SKM-1 (cell line): ENCODE data around the gene CCDC180.
"Not testable (repeated sequence)": the region's sequence is repeated elsewhere in the genome, so short reads cannot be mapped to it uniquely, and the experiment has no call there.

Source experiments
- DNase-seq: peaks from one replicate; lab custom pipeline; 2025; ENCODE audit not compliant: unreplicated experiment; lab: John Stamatoyannopoulos, UW

CCDC180 gene

DNA sequence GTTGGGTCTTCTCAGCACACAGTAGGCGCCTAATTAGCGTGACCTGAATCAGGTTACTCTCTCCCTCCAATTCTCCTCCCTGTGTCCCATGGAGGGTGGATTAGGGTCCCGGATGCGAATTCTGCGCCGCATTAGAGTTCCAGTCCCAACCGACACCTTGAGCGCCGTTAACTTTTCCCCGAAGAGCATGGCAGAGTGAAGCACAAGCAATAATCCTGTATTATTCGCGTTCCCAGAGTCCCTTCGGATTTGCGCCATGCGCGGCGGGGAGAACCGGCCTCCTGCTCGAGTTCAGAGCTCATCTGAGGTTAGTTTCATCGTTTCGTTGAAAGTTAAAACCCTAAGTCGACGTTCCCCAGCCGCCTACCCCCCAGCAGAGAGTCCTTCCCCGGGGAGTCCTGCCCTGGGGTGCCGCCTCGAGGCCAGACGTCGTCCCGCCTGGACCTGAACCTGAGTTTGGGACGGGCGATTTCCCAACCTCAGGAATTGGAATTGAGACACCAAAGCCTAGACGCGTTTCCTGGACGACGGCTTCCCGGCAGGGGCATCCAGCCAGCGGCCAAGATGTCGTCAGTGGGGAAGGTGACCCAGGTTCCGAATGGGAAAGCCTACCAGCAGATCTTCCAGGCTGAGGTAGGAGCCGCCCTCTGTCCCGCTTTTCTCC, at the start of gene CCDC180:
TSS of gene CCDC180 (plus strand) at position 160 of the 664 bp plus-strand sequence. CDS start at position 565, 405 bp downstream.
- no peak for DNase-seq

DNA sequence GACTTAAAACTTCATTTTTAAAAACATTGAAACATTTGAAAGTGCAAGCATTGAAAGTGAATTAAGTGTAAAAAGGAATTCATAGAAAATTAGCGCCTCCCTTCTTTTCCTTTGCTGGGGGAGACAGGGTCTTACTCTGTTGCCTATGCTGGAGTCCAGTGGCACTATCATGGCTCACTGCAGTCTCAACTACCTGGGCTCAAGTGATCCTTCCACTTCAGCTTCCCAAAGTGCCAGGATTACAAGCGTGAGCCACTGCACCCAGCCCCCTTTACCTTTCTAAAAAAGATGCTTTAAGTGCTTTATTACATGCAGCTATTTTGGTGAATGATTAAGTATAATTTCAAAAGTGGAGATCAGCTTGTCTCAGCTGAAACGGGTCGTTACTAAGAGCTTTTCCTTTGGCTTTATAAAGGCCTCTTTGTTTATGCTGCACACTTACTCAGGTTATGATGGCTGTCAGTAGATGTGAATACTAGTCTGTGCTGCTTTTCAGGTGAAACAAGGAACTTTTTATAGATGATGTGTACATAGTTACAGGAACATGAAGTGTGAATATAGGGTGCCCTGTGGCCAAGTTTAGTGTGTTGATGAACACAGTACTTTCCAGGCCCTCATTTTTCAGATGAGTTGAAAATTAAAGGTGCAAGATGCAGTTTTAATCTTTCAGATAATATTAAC, 47.5 kb upstream of the CCDC180 start:
- not testable (repeated sequence) for DNase-seq

DNA sequence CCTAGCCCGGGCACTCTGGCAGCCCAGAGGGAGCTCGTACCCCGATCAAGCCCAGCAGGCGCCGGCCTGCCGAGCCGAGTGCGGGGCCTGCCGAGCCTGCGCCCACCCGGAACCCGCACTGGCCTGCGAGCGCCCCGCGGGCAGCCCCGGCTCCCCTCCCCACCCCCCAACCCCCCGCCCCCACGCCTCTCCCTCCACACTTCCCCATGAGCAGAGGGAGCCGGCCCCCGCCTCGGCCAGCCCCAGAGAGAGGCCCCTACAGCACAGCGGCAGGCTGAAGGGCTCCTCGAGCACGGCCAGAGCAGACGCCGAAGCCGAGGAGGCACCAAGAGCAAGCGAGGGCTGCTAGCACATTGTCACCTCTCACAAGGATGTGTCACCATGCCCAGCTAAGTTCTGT, 36.2 kb upstream of the CCDC180 start:
- no peak for DNase-seq

DNA sequence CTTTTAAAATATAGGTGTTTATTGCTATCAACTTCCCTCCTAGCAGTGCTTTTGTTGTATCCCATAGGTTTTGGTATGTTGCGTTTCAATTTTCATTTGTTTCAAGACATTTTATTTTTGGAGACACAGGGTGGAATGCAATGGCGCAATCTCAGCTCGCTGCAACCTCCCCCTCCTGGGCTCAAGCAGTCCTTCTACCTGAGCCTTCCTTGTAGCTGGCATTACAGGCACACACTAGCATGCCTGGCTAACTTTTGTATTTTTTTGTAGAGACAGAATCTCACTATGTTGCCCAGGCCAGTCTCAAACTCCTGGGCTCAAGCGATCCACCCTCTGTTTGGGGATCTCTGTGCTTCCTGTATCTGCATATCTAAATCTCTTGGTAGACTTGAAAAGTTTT, 35.4 kb upstream of the CCDC180 start:
- DNase-seq = no peak

DNA sequence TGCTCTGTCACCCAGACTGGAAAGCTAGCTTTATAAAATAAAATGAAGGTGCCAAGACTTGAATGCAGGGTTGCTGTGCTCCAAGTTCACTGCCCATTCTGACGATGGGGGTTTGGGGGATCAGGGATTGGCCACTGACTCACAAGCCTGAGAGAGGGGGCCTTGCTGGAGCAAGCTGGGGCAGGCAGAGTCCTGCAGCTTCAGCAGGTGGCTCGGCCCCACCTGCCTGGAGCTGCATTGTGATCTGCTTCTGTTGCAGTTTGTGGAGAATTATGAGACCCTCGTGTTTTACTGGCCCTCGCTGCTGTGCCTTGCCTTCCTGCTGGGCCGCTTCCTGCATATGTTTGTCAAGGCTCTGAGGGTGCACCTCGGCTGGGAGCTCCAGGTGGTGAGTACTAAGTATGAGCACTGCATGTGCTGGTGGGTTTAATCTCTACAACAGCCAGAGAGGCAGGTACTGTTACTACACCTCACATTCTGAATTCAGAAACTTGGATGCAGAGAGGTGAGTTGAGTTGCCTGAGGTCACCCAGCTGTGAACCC, 31.1 kb upstream of the CCDC180 start:
- DNase-seq = no peak

DNA sequence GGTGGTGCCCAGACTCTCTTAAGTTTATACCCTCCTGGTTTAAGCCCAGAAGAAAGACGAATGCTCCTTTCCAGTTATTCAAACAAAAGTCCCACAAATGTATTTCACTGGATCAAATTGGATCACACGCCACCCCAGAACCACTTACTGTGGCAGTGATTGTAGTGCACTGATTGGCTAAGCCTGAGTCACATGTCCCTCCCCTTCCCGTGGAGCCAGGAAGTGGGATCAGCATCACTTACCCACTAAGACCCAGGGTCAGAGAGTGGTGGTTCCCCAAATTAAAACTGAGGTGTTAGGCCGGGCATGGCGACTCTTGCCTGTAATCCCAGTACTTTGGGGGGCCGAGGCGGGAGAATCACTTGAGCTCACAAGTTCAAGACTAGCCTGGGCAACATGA, 29.5 kb upstream of the CCDC180 start:
- DNase-seq = no peak

DNA sequence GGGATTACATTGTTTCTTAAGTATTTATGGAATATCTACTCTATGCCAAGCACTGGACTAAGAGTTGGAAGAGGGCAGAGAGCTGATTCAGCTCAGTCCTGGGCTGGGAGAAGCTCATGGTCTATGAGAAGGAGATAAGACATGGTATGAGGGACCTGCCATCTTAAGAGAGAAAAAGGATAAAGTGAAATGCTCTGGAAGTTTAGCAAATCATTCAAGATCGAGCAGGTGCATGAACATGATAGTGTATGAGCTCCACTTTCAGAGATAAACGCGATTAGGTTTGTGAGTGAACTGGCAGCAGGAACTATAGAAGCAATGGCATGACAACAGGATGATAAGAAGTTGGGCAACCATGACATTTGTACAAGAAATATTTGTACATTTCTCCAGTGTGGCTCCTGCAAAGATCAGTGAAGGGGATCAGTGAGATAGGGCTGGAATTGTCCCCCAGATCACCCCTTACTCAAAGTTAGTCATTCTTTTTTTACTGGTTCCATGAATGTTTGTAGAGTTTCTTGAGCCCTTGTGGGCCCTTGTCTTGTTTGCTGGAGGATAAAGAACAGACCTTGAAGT, 26.6 kb upstream of the CCDC180 start:
- DNase-seq = no peak

DNA sequence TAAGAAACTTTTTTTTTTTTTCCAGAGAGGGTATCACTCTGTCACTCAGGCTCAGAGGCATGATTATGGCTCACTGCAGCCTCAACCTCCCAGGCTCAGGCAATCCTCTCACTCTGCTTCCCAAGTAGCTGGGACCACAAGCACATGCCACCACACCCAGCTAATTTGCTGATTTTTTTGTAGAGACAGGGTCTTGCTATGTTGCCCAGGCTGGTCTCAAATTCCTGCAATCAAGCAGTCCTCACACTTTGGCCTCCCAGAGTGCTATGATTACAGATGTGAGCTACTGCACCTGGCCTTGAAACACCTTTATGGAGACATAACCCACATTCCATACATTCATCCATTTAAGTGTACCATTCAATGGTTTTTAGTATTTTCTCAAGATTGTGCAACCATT, 23.7 kb upstream of the CCDC180 start:
- DNase-seq = no peak

DNA sequence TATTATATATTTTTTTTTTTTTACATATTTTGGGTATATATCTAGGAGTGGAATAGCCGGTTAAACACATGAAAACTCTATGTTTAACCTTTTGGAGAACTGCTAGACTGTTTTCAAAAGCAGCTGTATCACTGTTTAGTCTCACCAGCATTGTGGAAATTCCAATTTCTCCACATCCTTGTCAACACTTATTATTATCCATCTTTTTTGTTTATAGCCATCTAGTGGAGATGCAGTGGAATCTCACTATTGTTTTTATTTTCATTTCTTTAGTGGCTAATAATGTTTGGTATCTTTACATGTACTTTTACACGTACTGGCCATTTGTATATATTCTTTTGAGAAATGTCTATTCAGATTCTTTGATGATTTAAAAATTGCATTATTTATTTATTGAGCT, 22.7 kb upstream of the CCDC180 start:
- no peak for DNase-seq

DNA sequence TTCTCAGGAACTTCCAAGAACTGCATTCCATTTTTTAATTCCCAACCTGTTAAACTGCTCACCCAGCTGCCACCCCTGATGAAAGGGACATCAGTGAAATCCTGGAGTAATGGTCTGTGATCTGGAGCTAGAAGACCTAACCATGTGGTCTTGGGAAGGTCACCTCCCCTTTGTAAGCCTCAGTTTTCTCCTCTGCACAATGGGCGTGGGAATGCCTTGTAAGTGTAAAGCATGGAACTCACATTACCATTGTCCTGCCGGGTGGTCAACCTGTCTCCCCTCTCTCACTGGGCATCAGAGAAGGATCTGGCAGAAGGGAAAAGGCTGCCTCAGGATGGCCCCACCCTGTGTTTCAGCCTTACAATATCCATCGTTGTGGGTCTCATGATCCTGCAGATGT, 15.3 kb upstream of the CCDC180 start:
- DNase-seq = no peak

DNA sequence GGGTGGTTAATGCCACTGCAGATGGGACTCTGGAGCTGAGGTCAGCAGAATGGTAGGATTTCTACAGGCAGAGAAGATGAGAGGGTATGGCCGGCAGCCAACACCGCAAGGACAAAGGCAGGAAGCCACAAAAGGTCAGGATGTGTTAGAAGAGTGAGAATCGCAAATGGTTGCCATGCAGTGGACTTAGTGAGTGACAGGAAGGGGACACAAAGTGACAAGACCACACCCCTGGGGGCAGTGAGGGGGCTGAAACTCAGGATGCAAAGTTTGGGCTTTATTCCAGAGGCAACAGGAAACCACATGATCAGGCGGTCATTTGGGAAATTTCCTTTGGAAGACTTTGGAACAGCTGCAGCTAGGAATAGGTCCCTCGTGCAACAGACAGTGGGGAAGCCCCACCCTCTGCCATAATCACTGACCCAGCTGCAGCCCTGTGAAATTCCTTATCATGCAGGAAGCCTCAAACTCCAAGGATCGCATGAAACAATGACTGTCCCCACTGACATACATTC, 14.2 kb upstream of the CCDC180 start:
- no peak for DNase-seq

DNA sequence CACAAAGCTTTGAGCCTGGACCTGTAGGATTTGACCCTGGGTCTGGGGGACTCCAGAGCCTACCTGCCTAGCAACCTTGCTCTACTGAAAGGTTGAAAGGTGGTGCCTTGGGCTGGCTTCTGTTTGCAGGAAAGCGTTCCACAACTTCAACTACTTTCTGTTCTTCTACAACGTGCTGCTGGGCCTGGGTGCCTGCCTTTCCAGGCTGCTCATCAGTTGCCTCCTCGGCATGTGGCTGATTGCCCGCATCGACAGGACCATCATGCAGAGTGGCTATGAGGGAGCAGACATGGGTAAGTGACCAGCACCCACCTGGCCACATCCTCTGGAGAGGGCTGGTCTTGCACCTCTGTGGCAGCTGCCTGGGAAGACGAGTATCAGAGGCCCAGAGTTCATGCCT, 13.6 kb upstream of the CCDC180 start:
- DNase-seq = no peak

DNA sequence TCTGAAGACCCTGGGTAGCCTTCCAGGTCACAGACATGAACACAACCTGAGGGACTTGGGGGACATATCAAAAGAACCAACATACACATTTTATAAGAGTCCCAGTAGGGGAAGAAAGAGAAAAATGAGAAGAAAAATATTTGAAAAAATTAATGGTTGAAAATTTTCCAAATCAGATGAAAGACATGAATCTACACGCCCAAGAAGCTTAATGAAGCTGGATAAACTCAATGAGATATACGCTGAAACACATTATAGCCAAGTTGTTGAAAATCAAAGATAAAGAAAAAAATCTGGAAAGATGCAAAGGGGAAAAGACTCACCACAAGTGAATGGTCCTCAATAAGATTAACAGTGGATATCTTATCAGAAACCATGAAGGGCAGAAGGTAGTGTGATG, 9.6 kb upstream of the CCDC180 start:
- no peak for DNase-seq

DNA sequence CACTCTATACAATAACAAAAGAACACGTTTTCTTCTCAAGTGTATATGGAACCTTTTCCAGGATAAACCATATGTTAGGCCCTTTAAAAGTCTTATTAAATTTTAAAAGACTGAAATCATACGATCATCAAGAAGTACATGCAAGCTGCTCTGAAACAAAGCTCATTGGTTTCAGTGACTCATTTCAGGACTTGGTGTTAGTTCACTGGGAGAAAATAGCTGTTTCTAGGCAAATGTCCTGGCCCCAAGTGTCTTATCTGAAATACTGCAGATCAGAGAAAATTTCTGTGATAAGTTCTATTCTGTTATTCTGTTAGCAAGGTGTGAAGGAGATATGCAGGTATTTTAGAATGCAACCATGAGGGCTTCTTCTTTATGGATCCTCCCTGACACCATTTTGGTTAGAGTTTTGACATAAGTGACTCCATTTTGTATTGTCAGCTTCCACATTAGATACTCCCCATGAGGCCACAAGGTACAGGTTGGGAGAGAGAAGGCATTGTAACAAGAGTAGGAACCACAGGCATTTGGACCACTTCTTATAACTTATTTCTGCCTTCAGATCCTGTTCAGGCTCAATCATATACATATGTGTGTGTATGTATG, 7.5 kb upstream of the CCDC180 start:
- no peak for DNase-seq

DNA sequence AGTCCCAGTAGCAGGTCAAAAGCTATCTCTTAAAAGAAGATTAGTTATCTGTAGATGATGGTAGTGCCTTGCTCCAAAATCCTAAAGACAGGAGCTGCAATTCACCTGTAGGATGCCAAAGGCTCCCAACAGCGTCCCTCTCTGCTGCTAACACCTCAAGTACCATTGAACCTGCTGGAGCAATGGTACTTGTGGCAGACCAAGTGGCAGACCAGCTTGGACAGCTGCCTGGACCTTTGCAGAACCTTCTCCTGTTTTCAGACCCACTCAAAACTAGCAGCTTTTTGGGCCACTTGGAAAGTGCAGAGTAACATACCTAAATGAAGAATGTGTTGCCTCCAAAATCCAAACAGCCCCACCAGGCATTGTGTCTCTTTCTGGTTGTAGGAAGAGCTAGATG, 6.9 kb upstream of the CCDC180 start:
- DNase-seq = no peak

DNA sequence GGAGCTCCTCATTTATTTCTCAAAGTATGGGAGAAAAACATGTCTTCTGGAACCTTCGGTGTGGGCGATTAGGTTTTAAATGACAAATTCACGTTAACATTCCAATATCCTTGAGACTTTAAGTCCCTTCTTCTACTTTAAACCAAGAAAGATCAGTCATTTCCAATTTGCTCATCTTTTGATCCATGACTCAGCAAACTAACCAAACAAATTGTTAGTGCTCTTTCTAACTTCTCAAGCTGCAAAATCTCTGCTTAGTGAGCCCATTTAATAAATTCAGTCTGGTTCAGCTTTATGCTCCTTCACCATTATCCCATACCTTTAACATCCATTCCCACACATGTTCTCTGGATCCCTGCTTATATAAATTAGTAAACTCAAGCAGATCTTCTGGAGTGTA, 5.5 kb upstream of the CCDC180 start:
- no peak for DNase-seq

DNA sequence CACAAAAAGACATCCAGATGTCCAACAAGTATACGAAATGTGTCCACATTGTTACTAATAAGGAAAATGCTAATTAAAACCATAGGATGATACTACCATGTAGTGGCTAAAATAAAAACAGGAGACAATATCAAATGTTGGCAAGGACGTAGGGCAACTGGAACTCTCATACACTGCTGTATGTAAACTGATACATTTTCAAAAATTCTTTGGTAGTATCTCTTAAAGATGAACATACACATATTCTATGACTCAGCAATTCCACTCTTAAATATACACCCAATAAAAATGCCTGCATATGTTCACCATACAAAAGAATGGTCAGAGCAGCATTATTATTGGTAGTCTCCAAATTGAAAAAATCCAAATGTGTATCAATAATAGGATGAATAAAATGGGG, 2.9 kb upstream of the CCDC180 start:
- no peak for DNase-seq

DNA sequence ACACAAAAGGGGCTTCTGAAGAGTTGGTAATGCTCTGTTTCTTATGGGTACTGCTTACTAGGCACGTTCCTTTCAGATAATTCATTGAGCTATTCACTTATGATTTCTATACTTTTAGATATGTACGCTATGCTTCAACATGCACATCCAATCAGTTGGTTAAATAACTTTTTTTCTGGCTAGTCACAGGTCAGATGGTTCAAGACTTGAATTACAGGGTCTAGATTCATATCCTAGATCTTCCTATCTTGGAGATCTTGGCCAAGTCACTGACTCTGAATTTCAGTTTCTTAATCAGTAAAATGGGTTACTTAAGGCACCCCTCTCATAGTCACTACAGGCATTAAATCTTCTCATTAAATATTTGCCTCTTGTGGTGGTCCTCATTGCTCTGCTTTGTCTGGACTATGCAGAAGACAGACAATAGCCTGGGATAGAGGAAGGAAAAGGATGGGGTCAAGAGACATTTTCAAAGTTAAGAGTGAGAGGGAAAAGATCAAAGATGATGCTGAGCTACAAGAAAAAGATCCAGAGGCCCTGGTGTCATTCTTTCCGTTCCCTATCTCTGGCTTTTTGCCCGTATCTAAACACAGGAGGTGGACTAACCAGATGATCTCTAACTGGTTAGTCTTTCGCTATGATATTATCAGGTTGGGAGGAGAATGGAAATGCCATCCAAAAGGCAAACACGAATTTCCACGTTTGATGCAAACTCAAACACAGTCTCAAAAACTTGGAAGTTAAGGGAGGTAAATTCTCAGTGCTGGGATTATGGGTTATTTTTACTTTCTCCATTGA, 1.8 kb upstream of the CCDC180 start:
- DNase-seq = no peak

DNA sequence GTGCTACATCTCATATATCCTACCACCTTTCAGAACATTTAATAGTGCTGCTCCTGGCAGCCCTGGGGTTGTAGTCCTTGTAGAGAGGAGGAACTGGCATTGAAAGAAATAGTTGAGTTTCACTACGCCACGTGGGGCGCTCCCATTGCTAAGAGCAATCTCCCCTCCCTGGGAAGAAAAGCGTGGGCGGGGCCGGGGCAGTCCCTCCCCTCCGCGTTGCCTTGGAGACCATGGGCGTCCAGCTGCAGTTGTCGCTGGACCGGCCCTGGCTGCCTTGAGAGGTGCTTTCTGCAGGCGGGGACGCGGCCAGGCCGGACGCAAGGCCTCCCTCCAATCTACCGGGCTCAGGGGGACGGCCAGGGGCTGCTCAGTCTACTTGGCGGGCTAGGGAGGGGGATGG, 368 bp upstream of the CCDC180 start:
- DNase-seq = no peak

DNA sequence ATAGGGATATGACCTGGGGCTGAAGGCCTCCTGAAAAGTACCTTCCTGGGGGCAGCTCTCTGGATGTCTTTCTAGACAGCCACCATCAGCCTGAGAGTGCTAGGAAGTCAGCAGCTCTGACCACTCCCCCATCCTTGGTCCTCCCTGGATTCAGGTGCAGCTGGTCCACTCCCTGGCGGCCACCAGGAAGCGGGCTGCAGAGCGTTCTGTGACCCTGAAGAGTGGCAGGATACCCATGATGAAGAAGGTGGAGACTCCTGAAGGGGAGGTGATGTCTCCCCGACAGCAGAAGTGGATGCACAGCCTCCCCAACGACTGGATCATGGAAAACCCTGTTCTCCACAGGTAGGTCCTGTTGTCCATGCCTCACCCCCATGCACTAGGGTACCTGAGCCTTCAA, 1.8 kb downstream of the CCDC180 start:
- DNase-seq = no peak

DNA sequence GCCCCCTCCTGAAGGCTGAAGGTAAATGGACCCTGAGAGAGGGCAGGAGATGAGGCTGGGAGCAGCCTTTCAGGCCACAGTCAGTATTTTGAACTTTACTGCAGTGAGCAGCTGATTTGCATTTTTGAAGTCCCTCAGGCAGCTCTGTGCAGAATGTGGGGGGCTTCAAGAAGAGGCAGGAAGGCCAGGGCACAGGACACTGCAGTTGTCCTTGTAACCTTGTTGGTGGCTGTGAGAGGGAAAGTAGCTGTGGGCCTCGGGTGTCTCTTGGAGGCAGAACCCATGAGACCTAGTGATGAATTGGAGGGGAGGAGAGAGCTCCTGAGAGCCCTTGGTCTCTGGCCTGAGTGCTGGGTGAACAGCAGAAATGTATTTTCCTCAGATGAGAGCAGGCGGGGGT, 2.6 kb downstream of the CCDC180 start:
- DNase-seq = no peak
